Stimulated activated CD4-positive, alpha-beta T cell treated with anti-CD3 and anti-CD28 coated beads, Interleukin-1b, Interleukin-23, amount 100 ng/mL, for 1 hour (primary cell): Measurements from ENCODE around the gene MAGI3.
"Not testable (repeated sequence)": the region's sequence is repeated elsewhere in the genome, so short reads cannot be mapped to it uniquely, and the experiment has no call there.

Experiments
- DNase-seq, 2 donors: peaks; one replicate each; pipeline ENCODE4 v3.0.0-alpha.2; 2020; ENCODE audit warnings: low read depth in 2 of 2

Gene MAGI3

DNA sequence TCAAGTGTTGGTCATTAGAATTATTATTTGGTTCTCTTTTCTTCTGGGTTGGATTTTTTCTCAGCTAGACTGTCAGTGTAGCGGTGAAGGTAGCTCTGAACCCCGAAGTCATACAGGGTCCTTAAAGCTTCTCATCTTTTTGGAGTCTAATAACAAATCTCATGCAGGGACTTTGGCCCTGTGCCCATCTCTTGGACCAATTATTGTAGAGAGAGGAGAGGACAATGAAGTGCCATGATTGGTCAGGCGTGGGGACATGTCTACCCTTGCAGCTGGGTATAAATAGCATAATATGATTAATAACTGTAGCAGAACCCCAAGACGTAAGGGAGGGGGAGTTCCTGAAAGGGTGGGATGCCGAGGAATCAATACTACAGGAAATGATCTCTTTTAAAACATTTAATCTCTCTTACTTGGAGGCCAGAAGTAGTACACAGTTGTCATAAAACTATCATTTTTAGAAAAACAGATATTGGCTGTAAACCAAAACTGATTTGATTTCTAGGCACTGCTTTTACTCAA, 8.8 kb downstream of the MAGI3 start:
- no peak for DNase-seq

DNA sequence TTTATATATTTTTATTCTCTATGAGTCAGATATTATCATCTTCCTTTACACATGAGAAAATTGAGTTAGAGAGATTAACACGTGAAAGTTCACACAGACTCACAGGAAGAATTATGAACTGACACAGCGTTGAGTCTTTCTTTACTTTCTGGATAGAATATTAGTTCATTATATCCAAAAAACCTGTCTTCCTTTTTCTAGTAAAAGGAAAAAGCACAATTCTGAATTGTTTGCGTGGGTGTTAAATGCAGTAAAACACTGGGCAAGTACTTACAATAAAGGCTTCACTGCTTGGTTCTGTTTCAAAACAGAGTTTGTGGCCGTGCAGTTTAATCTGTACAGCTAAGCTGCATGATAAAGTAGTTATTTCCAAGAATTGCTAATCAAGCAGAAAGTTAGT, 10.8 kb downstream of the MAGI3 start:
- no peak for DNase-seq

GRCh38 chr1:113401728-113402127, 11.4 kb downstream of the MAGI3 start:
- no peak for DNase-seq

DNA sequence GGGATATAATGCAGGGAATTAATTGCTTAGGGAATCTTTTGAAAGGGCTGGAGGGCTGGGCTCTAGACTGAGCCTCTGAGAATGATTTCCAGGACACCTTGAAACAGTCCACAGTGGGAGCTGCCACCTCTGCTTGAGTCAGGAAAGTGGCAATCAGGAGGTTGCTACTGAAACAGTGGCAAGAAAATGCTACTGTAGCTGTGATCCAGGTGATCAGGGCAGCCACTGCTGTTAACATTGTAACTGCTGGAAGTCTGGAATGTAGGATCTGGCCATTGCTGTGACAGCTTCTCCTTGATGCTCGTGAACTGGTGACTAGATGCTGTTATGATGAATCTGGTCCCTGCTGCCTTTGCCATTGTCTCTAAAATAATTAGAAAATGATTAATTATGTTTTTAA, 12.8 kb downstream of the MAGI3 start:
- no peak for DNase-seq

DNA sequence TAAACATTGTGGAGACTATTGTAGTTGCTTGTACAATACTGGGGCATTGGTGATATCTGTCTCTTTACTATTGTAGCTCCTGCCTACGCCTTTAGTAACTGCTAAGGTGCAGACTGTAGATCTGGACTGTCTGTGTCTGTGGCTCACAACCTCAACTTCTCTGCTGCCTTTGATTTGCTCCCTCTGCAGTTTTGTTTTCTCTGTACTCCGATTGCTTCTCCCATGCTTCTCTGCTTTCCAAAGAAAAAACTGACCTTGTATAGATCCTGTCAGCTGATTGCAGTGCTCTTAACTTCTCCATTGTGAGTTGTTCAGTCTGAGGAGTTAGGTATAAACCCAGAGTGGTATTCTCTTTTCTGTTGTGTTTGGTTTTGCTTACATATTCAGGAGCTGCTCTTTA, 15.3 kb downstream of the MAGI3 start:
- no peak for DNase-seq

- not testable (repeated sequence) for DNase-seq
Observed at GRCh38 chr1:113406149-113406548, 15.8 kb downstream of the MAGI3 start.

DNA sequence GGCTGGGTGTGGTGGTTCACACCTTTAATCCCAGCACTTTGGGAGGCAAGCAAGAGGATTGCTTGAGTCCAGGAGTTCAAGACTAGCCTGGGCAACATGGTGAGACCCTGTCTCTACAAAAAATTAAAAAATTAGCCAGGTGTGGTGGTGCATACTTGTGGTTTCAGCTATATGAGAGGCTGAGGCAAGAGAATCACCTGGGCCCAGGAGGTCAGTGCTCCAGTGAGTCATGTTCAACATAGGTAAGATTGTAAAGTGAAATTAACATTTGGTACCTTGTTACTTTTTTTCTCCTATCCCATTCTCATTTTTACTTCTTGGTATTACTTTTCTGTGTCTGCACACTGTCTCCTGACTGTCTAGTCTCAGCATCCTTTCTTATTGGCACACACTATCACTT, 19.0 kb downstream of the MAGI3 start:
- DNase-seq, result no peak

- DNase-seq, result not testable (repeated sequence)
Observed at GRCh38 chr1:113412020-113412419, 21.7 kb downstream of the MAGI3 start.

GRCh38 chr1:113415310-113416070, 25.2 kb downstream of the MAGI3 start:
- DNase-seq, result no peak

DNA sequence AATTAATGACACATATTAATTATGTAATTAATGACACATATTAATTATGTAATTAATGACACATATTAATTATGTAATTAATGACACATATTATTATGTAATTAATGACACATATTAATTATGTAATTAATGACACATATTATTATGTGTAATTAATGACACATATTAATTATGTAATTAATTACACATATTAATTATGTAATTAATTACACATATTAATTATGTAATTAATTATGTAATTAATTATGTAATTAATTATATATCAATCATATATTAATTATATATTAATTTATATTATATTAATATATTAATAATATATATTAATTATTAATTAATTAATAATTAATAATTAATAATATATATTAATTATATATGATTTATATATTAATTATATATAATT, 25.8 kb downstream of the MAGI3 start:
- DNase-seq, result not testable (repeated sequence)

DNA sequence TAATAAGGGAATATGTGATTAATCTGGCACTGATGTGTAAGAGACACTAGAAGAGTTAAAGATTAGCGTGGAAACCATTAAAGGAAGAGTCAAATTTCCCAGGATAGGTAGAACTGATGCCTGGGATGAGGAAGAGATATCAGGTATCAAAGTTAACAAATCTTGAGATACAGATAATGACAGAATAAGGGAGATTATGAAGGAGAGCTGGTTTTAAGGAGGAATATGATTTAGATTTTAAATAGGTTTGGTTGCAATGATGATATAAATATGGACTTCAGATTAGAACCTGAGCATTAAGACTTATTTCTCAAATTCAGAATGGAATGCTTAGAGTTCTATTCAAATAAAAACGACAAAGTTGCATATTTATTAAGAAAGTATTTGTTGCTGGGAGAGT, 26.2 kb downstream of the MAGI3 start:
- no peak for DNase-seq

DNA sequence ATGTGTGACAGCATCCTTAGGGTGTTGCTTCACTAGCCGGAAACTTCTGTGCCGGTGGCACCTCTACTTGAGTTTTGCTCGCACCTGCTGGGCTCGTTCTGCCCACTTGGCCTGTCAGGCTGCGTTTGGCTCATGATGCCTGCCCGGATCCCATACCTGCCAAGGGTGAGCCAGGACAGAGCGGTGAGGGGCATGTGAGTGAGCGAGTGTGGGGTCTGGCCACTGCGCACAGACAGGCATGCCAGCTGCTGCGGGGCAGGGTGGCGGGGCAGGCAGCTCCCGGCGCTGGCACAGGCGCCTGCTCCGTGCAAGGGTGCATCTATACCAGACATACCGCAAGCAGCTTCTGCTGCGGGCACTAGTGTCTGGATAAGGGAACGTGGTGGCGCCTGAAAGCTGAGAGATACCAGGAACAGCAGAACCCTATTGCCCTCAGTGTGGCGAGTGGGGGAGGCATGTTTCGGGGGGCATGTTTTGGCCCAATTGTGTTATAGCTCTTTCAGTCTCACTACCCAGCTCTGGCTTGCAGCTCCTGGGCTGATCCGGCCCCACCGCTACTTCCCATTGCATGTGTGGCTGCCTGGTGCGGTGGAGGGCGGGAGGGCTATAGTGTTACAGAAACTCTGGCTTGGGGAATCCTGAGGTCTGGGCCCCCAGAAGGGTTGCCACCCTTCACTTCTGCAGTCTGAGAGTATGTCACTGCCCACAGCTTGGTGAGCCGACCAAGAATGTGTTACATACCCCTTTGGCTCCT, 32.2 kb downstream of the MAGI3 start:
- no peak for DNase-seq

DNA sequence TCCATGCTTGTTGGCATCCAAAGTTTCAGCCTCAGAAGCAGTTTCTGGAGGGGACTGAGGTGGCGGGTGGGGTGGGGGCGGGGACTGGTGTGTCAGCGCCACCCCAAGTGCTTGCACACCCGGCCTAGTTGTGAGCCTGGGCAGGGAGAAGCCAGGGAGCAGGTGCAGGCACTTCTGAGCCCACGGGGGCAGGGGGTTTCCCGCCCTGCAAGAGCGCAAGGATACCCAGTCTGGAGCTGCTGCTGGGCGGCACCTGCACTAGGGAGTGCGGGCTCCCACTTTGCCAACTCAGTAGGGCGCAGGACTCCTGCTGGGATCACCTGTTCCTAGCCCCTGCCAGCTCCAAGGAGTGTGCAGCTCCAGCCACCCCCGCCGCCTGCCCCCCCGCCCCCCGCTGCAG, 33.5 kb downstream of the MAGI3 start:
- DNase-seq, result no peak

- no peak for DNase-seq
Observed at GRCh38 chr1:113429461-113430153, 39.3 kb downstream of the MAGI3 start.

DNA sequence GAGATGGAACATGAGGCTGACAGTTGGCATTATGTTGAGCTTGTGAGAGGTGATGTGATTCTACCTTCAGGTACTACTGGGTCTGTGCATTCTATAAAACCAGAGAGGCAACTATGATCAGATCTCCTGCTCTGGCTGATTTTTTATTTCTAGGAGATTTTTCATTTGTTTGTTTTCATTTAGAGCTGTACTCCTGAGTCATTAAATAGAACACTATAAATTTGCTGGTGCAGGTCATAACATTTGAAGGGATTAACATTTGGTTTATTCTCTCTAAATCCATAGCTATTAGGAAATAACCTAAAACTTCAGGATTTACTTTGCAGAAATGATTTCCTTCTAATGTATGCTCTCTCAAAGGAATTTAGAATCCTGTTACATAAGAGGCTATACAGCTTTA, 42.9 kb downstream of the MAGI3 start:
- DNase-seq, result no peak

- no peak for DNase-seq
Observed at GRCh38 chr1:113434081-113434873, 44.0 kb downstream of the MAGI3 start.

DNA sequence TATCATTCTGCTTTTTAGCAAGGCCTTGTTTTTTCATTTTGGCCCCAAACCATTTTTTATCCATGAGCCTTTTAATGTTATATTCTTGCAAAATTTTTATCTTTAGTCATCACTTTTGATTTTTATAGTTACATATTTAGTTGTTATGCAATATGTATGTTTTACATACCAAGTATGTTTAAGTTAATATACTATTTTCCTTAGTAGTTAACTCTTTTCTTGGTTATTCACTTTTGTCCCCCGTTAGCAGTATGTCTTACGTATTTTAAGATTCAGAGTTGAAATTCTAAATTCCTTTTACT, 44.5 kb downstream of the MAGI3 start:
- no peak for DNase-seq

DNA sequence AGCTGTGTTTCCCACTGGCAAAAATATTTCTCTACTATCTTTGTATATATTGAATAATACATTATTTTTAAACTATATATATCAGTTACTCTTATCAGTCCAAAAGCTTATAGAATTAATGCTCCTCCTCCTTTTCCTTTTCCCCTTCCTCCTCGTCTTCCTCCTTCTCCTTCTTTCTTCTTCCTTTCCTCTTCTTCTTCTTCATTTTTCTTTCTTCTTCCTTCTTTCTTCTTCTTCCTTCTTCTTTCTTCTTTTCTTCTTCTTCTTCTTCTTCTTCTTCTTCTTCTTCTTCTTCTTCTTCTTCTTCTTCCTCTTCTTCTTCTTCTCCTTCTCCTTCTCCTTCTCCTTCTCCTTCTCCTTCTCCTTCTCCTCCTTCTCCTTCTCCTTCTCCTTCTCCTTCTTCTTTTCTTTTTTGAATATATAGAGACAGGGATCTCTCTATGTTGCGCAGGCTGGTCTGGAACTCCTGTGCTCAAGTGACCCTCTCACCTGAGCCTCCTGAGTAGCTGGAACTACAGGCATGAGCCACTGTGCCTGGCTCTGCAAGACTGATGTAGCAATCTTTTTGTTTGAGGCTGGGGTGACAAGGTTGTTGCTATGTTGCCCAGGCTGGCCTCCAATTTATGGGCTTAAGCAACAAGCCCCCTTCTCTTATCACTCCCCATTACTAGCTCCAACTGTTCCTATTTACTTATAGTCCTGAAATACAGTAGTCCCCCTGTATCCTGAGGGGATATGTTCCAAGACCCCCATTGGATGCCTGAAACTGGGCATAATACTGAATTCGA, 47.4 kb downstream of the MAGI3 start:
- no peak for DNase-seq

DNA sequence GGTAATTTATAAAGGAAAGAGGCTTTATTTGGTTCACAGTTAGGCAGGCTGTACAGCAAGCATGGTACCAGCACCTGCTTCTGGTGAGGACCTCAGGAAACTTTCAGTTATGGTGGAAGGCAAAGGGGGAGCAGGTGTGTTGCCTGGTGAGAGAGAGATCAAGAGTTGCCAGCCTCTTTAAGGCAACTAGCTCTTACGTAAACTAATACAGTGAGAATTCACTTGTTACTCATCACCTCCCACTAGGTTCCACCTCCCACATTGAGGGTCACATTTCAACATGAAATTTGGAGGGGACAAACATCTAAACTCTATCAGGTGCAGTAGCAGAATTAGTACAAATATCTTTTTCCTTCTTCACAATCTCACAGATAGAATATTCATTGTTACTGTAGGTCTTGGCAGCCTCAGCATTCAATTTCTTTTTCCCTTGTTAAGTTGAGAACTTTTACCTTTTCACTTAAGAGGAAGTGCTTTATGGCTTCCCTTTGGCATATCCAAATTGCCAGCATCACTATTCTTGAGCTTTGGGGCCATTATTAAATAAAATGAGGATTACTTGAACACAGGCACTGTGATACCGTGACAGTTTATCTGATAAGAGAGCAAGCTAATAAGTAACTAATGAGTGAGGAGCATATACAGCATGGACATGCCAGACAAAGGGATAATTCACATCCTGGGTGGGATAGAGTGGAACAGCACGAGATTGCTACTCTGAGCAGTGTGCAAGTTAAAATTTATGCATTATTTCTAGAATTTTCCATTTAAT, 48.4 kb downstream of the MAGI3 start:
- no peak for DNase-seq

- no peak for DNase-seq
Observed at GRCh38 chr1:113439277-113439670, 49.0 kb downstream of the MAGI3 start.
